HL-60/S4 (cell line): Measurements from ENCODE around the gene ZNF275.
"Not testable (repeated sequence)": the region's sequence is repeated elsewhere in the genome, so short reads cannot be mapped to it uniquely, and the experiment has no call there.

ENCODE experiments used
- in situ Hi-C: fragments of 300-500 bp; cut with MboI; formaldehyde crosslinking; loops from 2 replicates; pipeline ENCODE4 v1.14.3; 2022; ENCODE audit warnings: low sequenced_read_pairs

ZNF275 gene

GRCh38 chrX:153319295-153320046 lies 14.5 kb upstream of the ZNF275 start:
- in situ Hi-C loops: no loop called here

- in situ Hi-C loops: not testable (repeated sequence)
These were observed 13.9 kb upstream of the ZNF275 start for GRCh38 chrX:153320047-153320443.

GRCh38 chrX:153320555-153321184 lies 13.3 kb upstream of the ZNF275 start:
- in situ Hi-C loops: no loop called here

- in situ Hi-C loops: no loop called here
These were observed 12.4 kb upstream of the ZNF275 start, which contains the start of gene PNMA6F for GRCh38 chrX:153321381-153322124. Gene PNMA6F (minus strand): TSS chrX:153321767. CDS start chrX:153320674, 1,093 bp downstream.

GRCh38 chrX:153327561-153327960 lies 6.4 kb upstream of the ZNF275 start:
- in situ Hi-C loops: no loop called here

GRCh38 chrX:153333266-153333665 lies 687 bp upstream of the ZNF275 start:
- in situ Hi-C loops: no loop called here

- in situ Hi-C loops: no loop called here
These were observed 822 bp downstream of the ZNF275 start for GRCh38 chrX:153334654-153335295.

- in situ Hi-C loops: no loop called here
These were observed 2.4 kb downstream of the ZNF275 start for GRCh38 chrX:153336121-153336894.

GRCh38 chrX:153336988-153337387 lies 3.0 kb downstream of the ZNF275 start:
- in situ Hi-C loops: no loop called here

GRCh38 chrX:153338836-153339235 lies 4.9 kb downstream of the ZNF275 start:
- in situ Hi-C loops: no loop called here

- in situ Hi-C loops: no loop called here
These were observed 5.7 kb downstream of the ZNF275 start for GRCh38 chrX:153339662-153340061.

- in situ Hi-C loops: no loop called here
These were observed 6.2 kb downstream of the ZNF275 start for GRCh38 chrX:153340111-153340510.

- in situ Hi-C loops: no loop called here
These were observed 9.0 kb downstream of the ZNF275 start for GRCh38 chrX:153342762-153343558.

GRCh38 chrX:153343674-153344073 lies 9.7 kb downstream of the ZNF275 start:
- in situ Hi-C loops: no loop called here

- in situ Hi-C loops: no loop called here
These were observed 13.6 kb downstream of the ZNF275 start for GRCh38 chrX:153347530-153347929.

GRCh38 chrX:153348421-153348820 lies 14.5 kb downstream of the ZNF275 start:
- in situ Hi-C loops: no loop called here

- in situ Hi-C loops: no loop called here
These were observed 16.0 kb downstream of the ZNF275 start for GRCh38 chrX:153349952-153350351.

GRCh38 chrX:153351981-153352380 lies 18.0 kb downstream of the ZNF275 start:
- in situ Hi-C loops: no loop called here

- in situ Hi-C loops: no loop called here
These were observed 18.9 kb downstream of the ZNF275 start for GRCh38 chrX:153352858-153353257.

- in situ Hi-C loops: no loop called here
These were observed 19.5 kb downstream of the ZNF275 start for GRCh38 chrX:153353416-153353815.
